GM19397 (cell line): ENCODE data around the gene LAMC3.
"Not testable (repeated sequence)": the region's sequence is repeated elsewhere in the genome, so short reads cannot be mapped to it uniquely, and the experiment has no call there.

Experiments used
- ATAC-seq: cut with Tn5 transposase; IDR thresholded peaks from one replicate; pipeline ENCODE4 v1.9.1; 2021; ENCODE audit warnings: mild to moderate bottlenecking, moderate library complexity; ENCODE audit not compliant: unreplicated experiment

LAMC3 gene

GRCh38 chr9:131095666-131096268, 86.8 kb downstream of the LAMC3 start:
- ATAC-seq: no peak

- no peak for ATAC-seq
Observed at GRCh38 chr9:131096269-131097125, 87.5 kb downstream of the LAMC3 start, which contains the start of gene AIF1L. Gene AIF1L (plus strand): TSS chr9:131096531. CDS start chr9:131096630, 99 bp downstream.

GRCh38 chr9:131097126-131097947, 88.4 kb downstream of the LAMC3 start:
- no peak for ATAC-seq

GRCh38 chr9:131097948-131098278, 88.9 kb downstream of the LAMC3 start:
- no peak for ATAC-seq

- no peak for ATAC-seq
Observed at GRCh38 chr9:131098391-131099101, 89.6 kb downstream of the LAMC3 start.

GRCh38 chr9:131099102-131099606, 90.2 kb downstream of the LAMC3 start:
- ATAC-seq: no peak

- ATAC-seq: not testable (repeated sequence)
Observed at GRCh38 chr9:131099845-131100244, 90.9 kb downstream of the LAMC3 start.

- no peak for ATAC-seq
Observed at GRCh38 chr9:131100445-131100844, 91.5 kb downstream of the LAMC3 start.

- ATAC-seq: no peak
Observed at GRCh38 chr9:131101207-131101964, 92.4 kb downstream of the LAMC3 start.

GRCh38 chr9:131103024-131103423, 94.0 kb downstream of the LAMC3 start:
- no peak for ATAC-seq

GRCh38 chr9:131103535-131103934, 94.6 kb downstream of the LAMC3 start:
- no peak for ATAC-seq

GRCh38 chr9:131104016-131104740, 95.2 kb downstream of the LAMC3 start:
- ATAC-seq: no peak

- no peak for ATAC-seq
Observed at GRCh38 chr9:131105952-131106351, 97.0 kb downstream of the LAMC3 start.

GRCh38 chr9:131107760-131108159, 98.8 kb downstream of the LAMC3 start:
- no peak for ATAC-seq

- ATAC-seq: no peak
Observed at GRCh38 chr9:131111186-131111853, 102.3 kb downstream of the LAMC3 start.

GRCh38 chr9:131111854-131112311, 102.9 kb downstream of the LAMC3 start:
- ATAC-seq: no peak

GRCh38 chr9:131112374-131113154, 103.6 kb downstream of the LAMC3 start:
- no peak for ATAC-seq

- no peak for ATAC-seq
Observed at GRCh38 chr9:131113655-131114054, 104.7 kb downstream of the LAMC3 start.
